ENCODE results near the gene DISC1. TPM values are rescaled to one million over a fixed set of nuclear protein-coding genes. Genes with fewer than 3 reads are reported as not detected.
A peak's percentile ranks its signal among the peaks of the same experiment; 100 is the strongest.

The DISC1 gene
- polyA plus RNA-seq, 3 donors: 5.5 to 14.7 (median 5.8) TPM

DNA sequence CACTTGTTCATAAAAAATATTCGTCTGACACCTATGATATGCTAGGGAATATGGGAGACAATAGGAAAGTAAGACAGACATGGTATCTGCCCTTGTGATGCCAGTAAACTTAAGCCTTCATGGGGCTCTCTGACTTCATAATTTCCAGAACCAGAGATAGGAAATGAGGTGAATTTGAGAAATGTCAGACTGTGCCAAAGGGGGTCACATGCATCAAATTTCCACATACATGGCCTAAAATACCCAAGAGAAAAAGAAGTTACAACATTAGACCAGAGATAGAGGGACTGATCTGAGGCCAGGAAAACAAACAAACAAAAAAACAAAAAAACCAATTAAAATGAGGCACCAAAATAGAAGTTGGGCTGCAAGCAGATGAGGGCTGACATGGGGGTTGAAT is 75.7 kb downstream of the DISC1 start:
- H3K27ac ChIP-seq (ENCODE audit: low read depth in 1 of 2, low read length in 2 of 2): no peak overlapping the region
- Mint-ChIP-seq H3K4me3 (no peak overlapping the region), H3K4me1 (peaks cover 37% of the 10 kb centered on the region), H3K27me3 (ENCODE audit: low read depth in 3 of 3) (no peaks in the 10 kb centered on the region), H3K9me3 (peaks cover 0 to 5% (median 0%) of the 10 kb centered on the region in 7 donors), H3K36me3 (peaks cover 48 to 61% of the 10 kb centered on the region in 2 donors), H3K27ac (peak overlapping the region in 2 of 7 donors; percentile 8 to 46)
- no CpG with 5 or more reads among the region's 1 CpG for WGBS (ENCODE audit: insufficient coverage)
- no peak overlapping the region for H3K9ac ChIP-seq (ENCODE audit: insufficient read depth, low read length, poor library complexity, severe bottlenecking)
- peaks cover 49% of the 10 kb centered on the region for H3K79me2 ChIP-seq (ENCODE audit: insufficient read depth, low read length)
- H3K4me1 ChIP-seq (ENCODE audit: control insufficient read depth in 1 of 2, insufficient read depth in 2 of 2, low read length in 2 of 2): peaks cover 14 to 22% of the 10 kb centered on the region in 2 donors
- intact Hi-C loops (cut with micrococcal nuclease): no loop called here
- H2AFZ ChIP-seq (ENCODE audit: insufficient read depth, low read depth, low read length, poor library complexity, severe bottlenecking): no peak overlapping the region
- H3K4me3 ChIP-seq (replicated peaks in 1 of 3; ENCODE audit: low read depth in 2 of 3, low read length in 3 of 3): no peak overlapping the region
- no peaks in the 10 kb centered on the region for H3K27me3 ChIP-seq (ENCODE audit: control insufficient read depth in 2 of 2, insufficient read depth in 2 of 2, low read length in 2 of 2)
- DNase-seq: no peak
- no peak overlapping the region for H3K4me2 ChIP-seq (replicated peaks; ENCODE audit: extremely low read depth, low read length, poor library complexity, severe bottlenecking)
- H3K9me3 ChIP-seq (replicated peaks in 1 of 2; ENCODE audit: control insufficient read depth in 1 of 2, insufficient read depth in 1 of 2, low read length in 2 of 2): no peaks in the 10 kb centered on the region
- H3K36me3 ChIP-seq (replicated peaks in 1 of 2; ENCODE audit: control insufficient read depth in 1 of 2, insufficient read depth in 2 of 2, low read length in 2 of 2): peaks cover 20 to 64% of the 10 kb centered on the region in 2 donors
- H4K20me1 ChIP-seq (ENCODE audit: insufficient read depth, low read length): peaks cover 67% of the 10 kb centered on the region
- TF ChIP-seq, protein P1, sequence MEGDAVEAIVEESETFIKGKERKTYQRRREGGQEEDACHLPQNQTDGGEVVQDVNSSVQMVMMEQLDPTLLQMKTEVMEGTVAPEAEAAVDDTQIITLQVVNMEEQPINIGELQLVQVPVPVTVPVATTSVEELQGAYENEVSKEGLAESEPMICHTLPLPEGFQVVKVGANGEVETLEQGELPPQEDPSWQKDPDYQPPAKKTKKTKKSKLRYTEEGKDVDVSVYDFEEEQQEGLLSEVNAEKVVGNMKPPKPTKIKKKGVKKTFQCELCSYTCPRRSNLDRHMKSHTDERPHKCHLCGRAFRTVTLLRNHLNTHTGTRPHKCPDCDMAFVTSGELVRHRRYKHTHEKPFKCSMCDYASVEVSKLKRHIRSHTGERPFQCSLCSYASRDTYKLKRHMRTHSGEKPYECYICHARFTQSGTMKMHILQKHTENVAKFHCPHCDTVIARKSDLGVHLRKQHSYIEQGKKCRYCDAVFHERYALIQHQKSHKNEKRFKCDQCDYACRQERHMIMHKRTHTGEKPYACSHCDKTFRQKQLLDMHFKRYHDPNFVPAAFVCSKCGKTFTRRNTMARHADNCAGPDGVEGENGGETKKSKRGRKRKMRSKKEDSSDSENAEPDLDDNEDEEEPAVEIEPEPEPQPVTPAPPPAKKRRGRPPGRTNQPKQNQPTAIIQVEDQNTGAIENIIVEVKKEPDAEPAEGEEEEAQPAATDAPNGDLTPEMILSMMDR (IDR thresholded peaks at IDR 0.05): no peak

DNA sequence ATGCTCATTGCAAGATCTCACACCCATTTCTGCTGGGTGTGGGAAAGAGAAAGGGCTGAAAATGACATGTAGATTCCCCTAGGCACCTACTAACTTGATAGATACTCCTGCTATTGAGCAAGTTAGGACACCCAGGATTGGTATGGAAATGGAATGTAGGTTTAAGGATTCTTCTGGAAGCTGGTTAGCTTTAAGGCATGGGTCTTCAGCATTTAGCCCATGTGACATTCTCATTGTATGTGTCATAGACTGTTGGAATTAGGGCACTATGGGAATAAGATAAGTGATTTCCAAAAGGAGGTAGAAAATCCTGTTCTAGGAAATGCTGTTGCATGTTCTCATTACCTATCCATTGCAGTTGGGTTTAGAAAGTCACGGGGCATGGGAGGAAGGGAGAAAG is 76.2 kb downstream of the DISC1 start:
- intact Hi-C loops (cut with micrococcal nuclease): no loop called here
- Histone ChIP-seq H3K9ac (ENCODE audit: insufficient read depth, low read length, poor library complexity, severe bottlenecking) (no peak overlapping the region), H3K4me2 (replicated peaks; ENCODE audit: extremely low read depth, low read length, poor library complexity, severe bottlenecking) (no peak overlapping the region), H2AFZ (ENCODE audit: insufficient read depth, low read depth, low read length, poor library complexity, severe bottlenecking) (no peak overlapping the region), H3K4me1 (ENCODE audit: control insufficient read depth in 1 of 2, insufficient read depth in 2 of 2, low read length in 2 of 2) (peaks cover 14 to 22% of the 10 kb centered on the region in 2 donors), H3K36me3 (replicated peaks in 1 of 2; ENCODE audit: control insufficient read depth in 1 of 2, insufficient read depth in 2 of 2, low read length in 2 of 2) (peaks cover 20 to 64% of the 10 kb centered on the region in 2 donors), H3K4me3 (replicated peaks in 1 of 3; ENCODE audit: low read depth in 2 of 3, low read length in 3 of 3) (no peak overlapping the region), H3K79me2 (ENCODE audit: insufficient read depth, low read length) (peaks cover 45% of the 10 kb centered on the region), H4K20me1 (ENCODE audit: insufficient read depth, low read length) (peaks cover 67% of the 10 kb centered on the region), H3K9me3 (replicated peaks in 1 of 2; ENCODE audit: control insufficient read depth in 1 of 2, insufficient read depth in 1 of 2, low read length in 2 of 2) (no peaks in the 10 kb centered on the region), H3K27ac (ENCODE audit: low read depth in 1 of 2, low read length in 2 of 2) (no peak overlapping the region), H3K27me3 (ENCODE audit: control insufficient read depth in 2 of 2, insufficient read depth in 2 of 2, low read length in 2 of 2) (no peaks in the 10 kb centered on the region)
- H3K9me3 Mint-ChIP-seq: peaks cover 0 to 5% (median 0%) of the 10 kb centered on the region in 7 donors
- peak overlapping the region in 1 of 7 donors; percentile 51 for H3K27ac Mint-ChIP-seq
- H3K27me3 Mint-ChIP-seq (ENCODE audit: low read depth in 3 of 3): no peaks in the 10 kb centered on the region
- peaks cover 37% of the 10 kb centered on the region for H3K4me1 Mint-ChIP-seq
- TF ChIP-seq, protein P1 (IDR thresholded peaks at IDR 0.05): no peak
- peaks cover 49 to 61% of the 10 kb centered on the region in 2 donors for H3K36me3 Mint-ChIP-seq
- DNase-seq: no peak
- WGBS (ENCODE audit: insufficient coverage): no CpG with 5 or more reads among the region's 1 CpG
- H3K4me3 Mint-ChIP-seq: no peak overlapping the region

Data from CD14-positive monocyte (primary cell).